GM18861 (cell line): Measurements from ENCODE around the gene PKM.
"Not testable (repeated sequence)": the region's sequence is repeated elsewhere in the genome, so short reads cannot be mapped to it uniquely, and the experiment has no call there.

Experiments used
- ATAC-seq: cut with Tn5 transposase; IDR thresholded peaks from one replicate; pipeline ENCODE4 v1.9.1; 2021; ENCODE audit not compliant: unreplicated experiment

Gene PKM

GRCh38 chr15:72231066-72231832, at the start of gene PKM:
Gene PKM (minus strand): TSS chr15:72231190. CDS start chr15:72219097, 12,093 bp downstream.
- peak; percentile 32 for ATAC-seq

- no peak for ATAC-seq
Measured at GRCh38 chr15:72280751-72281150, 49.8 kb upstream of the PKM start.

GRCh38 chr15:72278737-72279136, 47.7 kb upstream of the PKM start:
- no peak for ATAC-seq

DNA sequence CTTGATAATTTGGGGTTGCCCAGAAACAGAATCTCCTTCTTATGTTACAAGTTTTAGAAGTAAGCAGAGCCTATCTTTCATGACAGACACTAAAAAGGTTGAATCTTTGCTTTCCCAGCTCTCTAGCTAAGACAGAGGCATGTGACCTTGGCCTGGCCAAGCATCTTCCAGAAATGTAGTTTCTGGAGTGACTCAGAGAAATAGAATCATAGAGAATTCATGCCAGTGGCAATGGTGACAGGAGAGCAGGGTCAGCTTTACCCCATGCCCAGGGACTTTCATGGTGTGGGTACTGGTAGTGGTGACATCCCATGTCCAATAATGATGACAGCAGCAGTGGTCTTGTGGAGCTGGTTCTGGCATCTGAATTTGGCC, 45.3 kb upstream of the PKM start:
- no peak for ATAC-seq

- not testable (repeated sequence) for ATAC-seq
Measured at GRCh38 chr15:72275635-72276325, 44.8 kb upstream of the PKM start.

DNA sequence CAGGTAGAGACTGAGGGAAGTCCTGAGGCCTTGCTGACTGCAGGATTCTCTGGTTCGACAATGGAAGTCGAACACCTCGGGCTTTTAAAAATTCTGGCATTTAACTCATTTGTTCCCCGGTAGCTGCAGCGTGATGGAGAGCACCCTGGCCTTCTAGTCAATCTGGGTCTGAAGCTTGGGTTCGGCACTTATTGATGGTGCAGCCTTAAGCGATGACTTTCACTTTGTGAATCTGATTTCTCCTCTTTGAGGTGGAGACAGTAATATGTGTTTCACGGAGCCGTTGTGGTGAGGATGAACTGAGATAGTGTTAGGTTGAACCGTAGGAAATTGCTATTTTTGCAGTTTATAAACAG, 42.0 kb upstream of the PKM start:
- no peak for ATAC-seq

DNA sequence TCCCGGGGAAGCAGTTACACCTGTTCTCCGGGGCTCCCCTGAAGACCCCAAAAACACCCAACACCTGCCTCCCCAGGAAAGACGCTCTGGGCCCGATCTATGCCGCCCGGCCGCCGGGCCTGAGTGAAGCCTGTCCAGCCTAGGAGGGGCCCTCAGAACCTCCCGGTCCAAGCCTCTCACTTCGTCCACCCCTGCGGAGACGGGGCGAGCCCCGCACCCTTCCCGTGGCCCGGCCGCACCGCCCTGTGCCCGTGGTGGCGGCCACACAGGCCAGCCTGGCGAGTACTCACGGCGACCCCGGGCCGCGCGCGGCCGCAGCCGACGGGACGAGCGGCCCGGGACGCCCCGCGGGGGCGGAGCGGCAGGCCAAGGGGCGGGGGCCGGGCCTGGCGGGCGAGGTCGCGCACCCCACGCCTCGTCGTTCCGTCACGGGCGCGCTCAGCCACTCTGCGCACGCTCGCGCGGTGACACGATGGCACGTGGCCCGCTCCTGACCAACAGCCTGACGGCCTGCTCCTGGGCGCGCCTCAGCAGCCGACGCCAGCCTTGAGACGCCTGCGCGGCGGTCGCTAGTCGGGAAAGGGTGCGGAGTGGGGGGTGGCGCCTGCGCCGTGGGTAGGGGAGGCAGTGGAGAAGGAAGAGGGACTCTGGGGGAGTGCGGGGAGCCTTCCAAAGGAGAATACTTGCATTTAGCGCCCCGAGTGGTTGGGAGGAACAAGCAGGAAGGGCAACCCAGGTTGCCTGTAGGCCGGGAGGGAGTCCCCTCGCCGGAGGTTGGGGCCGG, 41.4 kb upstream of the PKM start, which contains the start of gene PARP6:
Gene PARP6, minus strand, starts transcription at position 342 of the 784 bp plus-strand sequence. CDS start 5,077 bp downstream, outside the sequence.
- ATAC-seq: peak; percentile 92

GRCh38 chr15:72271895-72272212, 40.9 kb upstream of the PKM start:
- ATAC-seq: peak; percentile 2

GRCh38 chr15:72271221-72271620, 40.2 kb upstream of the PKM start:
- ATAC-seq: no peak

DNA sequence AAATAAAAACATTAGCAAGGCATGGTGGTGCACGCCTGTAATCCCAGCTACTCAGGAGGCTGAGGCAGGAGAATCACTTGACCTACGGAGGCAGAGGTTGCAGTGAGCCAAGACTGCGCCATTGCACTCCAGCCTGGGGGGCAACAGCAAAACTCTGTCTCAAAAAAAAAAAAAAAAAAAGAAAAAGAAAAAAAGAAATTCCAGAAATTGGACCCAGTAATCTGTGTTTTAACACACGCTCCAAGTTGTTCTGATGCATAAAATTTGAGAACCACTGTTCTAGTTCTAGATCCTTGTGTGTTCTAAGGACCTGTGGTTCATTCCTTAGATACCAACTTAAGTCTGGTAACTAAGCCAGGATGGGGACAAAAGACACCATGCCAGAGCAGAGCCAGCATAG, 38.7 kb upstream of the PKM start:
- ATAC-seq: no peak

DNA sequence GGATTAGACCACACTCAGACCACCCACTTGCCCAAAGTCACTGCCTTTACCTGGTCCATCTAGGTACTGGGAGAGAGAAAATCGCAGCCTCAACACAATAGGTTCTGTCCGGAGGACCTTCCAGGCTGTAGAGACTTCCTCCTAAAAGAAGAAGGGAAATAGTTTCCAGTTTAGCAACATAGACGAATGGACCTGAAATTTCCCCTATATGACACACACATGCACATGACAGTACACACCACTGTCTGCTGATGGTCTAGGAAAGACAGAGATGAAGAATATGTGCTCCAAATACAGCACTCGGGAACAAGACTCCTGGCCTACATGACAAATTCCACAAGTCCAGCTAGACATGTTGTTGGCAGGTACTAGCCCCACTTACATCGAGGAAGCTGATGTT, 34.0 kb upstream of the PKM start:
- no peak for ATAC-seq

DNA sequence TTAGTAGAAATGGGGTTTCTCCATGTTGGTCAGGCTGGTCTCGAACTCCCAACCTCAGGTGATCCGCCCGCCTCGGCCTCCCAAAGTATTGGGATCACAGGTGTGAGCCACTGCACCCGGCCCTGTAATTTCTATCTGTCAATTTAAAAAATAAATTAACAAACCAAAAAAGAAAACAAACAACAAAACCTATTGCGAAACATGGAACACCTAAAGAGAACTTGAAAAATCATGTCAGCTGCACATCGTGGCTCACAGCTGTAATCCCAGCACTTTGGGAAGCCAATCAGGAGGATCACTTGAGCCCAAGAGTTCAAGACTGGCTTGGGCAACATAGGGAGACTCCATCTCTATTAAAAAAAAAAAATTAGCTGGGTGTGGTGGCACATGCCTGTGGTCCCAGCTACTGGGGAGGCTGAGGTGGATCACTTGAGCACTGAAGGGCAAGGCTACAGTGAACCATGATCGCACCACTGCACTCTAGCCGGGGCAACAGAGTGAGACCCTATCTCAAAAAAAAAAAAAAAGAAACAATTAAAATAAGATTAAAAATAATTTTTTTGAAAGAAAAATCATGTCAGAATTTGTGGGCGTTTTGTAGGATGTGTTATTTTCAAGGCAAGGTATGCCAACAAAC, 21.8 kb upstream of the PKM start:
- no peak for ATAC-seq

- no peak for ATAC-seq
Measured at GRCh38 chr15:72249142-72249810, 18.3 kb upstream of the PKM start.

DNA sequence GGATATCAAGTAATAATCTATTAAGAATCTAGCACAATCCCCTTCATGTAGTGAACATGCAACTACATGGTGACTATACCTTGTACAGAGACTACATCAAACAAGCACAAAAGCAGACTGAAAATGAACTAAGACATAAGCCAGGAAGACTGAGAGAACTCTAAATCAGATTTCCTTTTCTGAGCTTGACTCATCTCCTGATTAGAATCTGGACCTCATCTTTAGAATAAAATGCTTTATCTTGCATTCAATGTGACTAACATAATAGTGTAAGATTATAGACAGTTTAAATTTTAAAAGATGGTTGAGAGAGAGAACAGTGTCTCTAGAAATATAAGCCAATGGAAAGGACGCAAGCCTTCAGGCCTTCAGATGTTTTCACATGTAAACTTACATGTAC, 17.5 kb upstream of the PKM start:
- ATAC-seq: no peak

DNA sequence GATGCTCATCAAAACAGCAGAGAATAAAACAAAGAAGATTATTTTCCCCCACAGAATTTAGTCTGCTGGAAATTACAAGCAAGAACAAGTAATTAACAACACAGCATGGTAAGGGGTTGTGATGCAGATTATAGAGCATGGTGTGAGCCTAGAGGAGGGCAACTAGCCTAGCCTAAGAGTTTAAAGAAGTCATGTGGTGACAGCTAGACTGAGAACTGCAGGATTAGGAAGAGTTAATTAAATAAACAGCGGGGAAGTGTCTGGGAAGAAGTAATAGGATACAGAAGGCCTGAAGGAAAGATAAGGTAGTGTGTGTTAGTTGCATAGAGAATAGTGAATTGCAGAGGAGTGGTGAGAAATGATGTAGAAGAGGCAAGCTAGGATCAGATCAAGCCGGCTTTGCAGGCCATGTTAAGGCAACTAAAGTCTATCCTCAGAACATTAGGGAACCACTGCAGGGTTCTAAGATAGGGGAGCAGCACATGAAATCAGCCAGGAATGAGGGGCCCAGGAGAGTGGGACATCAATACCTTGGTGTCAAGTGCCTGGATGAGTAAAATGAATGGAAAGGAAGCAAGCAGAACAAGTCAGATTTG, 11.9 kb upstream of the PKM start:
- ATAC-seq: no peak

- no peak for ATAC-seq
Measured at GRCh38 chr15:72239652-72240051, 8.7 kb upstream of the PKM start.

GRCh38 chr15:72238586-72238985, 7.6 kb upstream of the PKM start:
- ATAC-seq: no peak

DNA sequence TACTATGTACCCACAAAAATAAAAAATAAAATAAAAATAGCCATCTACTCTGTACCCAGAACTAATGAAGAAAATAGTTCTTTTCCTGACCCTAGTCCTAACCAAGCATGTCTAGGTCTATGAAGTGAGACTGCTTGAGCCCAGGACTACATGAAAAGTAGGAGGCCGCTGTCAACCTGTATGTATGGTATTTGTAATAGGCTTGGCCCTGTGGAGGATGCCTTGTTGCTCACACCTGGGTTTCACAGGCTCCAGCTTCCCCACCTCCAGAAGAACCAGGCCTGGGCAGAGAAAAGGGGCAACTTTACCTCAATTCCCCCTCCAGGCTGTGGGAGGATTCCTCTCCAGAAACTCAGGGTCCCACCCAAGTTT, 6.8 kb upstream of the PKM start:
- ATAC-seq: no peak

DNA sequence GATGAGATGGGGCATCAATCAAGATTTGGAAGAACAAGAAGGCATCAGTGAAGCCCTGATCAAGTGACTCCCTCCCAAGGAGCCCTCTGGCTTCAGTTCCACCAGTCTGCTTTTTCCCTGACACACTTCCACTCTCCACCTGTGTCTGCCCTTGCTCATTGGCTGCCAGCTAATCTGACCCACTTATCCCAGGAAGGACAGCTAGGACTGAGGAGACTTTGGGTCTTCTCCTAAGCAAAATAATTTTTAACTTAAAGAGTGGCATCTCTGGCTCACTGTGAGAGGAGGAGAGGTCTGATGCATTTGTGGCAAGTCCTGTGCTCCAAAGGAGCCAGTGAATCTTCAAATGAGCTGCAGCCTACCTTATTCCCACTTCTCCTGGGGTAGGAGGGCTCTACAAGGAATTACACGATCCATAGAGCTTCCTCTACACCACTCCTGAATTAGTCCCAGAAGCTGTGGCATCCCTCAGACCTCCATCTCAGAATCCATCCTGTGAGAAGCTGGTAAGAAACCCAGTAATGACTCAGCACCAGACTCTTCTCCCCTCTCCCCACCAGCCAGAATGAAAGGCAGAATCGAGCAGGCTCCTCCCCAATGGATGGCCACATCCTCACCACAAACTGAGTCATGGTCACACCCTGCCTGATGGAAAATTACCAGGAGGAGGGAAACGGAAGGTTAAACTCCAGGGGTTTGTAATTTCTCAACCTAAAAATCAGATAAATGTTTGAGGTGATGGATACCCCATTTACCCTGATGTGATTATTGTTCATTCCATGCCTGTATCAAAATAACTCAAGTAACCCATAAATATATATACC, 6.3 kb upstream of the PKM start:
- ATAC-seq: peak; percentile 57
